GM19193 (cell line): ENCODE data around the gene ARF1.

ENCODE experiments used
- POLR2A ChIP-seq: IDR thresholded peaks from 4 replicates; pipeline ENCODE4 v1.6.1; 2011; ENCODE audit not compliant: insufficient read depth, insufficient read length; ENCODE audit errors: extremely low read depth

Gene ARF1

GRCh38 chr1:228097333-228098081 is 15.0 kb downstream of the ARF1 start:
- no peak for TF ChIP-seq POLR2A

GRCh38 chr1:228098323-228098931 is 15.9 kb downstream of the ARF1 start:
- peak; percentile 19 for TF ChIP-seq POLR2A

- TF ChIP-seq POLR2A: no peak
Measured at GRCh38 chr1:228099331-228099732, 16.8 kb downstream of the ARF1 start.

- no peak for TF ChIP-seq POLR2A
Measured at GRCh38 chr1:228100822-228101613, 18.5 kb downstream of the ARF1 start.

GRCh38 chr1:228101614-228101993 is 19.1 kb downstream of the ARF1 start:
- no peak for TF ChIP-seq POLR2A

GRCh38 chr1:228101994-228102790 is 19.7 kb downstream of the ARF1 start:
- no peak for TF ChIP-seq POLR2A

- TF ChIP-seq POLR2A: peak; percentile 68
Measured at GRCh38 chr1:228102791-228103620, 20.5 kb downstream of the ARF1 start, which contains the start of gene C1orf35. C1orf35 (minus strand) TSS chr1:228103325; CDS start chr1:228103227, 98 bp downstream.

- no peak for TF ChIP-seq POLR2A
Measured at GRCh38 chr1:228104526-228105269, 22.2 kb downstream of the ARF1 start.

- TF ChIP-seq POLR2A: no peak
Measured at GRCh38 chr1:228105270-228105995, 22.9 kb downstream of the ARF1 start.

GRCh38 chr1:228105996-228106799 is 23.7 kb downstream of the ARF1 start:
- no peak for TF ChIP-seq POLR2A

GRCh38 chr1:228106800-228107054 is 24.2 kb downstream of the ARF1 start:
- no peak for TF ChIP-seq POLR2A

- no peak for TF ChIP-seq POLR2A
Measured at GRCh38 chr1:228107636-228108035, 25.1 kb downstream of the ARF1 start.

- no peak for TF ChIP-seq POLR2A
Measured at GRCh38 chr1:228108055-228108690, 25.7 kb downstream of the ARF1 start.
